Measurements from ENCODE around the gene LY6G5B.

Gene LY6G5B

GRCh38 chr6:31719001-31719400 lies 49.2 kb downstream of the LY6G5B start:
- DNase-seq = no peak

DNA sequence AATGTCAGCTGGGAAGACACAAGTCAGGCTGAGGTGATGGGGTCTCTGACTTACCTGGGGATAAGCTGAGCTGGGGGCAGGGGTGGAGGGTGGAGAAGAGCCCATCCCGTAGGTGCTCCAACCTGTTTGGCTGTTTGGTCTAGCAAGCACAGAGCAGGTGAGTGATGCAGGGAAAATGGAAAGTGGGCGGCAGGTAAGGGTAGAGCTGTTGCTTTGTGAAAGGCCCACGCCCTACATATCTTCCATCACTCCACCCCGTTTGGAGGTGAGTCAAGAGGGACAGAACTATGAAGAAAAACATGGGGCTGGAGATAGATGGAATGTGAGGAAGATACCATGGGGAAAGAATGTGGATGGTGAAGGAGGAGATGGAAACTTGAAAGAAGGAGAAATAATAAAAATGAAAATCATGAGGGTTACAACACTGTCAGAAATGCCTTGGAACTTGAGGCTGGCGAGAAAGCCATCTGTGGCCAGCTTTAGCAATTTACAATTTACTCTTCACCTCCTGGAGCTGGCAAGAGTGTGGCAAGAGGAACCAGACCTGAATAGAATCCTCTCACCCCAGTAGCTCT lies 50.5 kb downstream of the LY6G5B start:
- no peak for DNase-seq

- no peak for DNase-seq
Measured at GRCh38 chr6:31721351-31722020, 51.7 kb downstream of the LY6G5B start, which contains the start of gene LY6G6C. Gene LY6G6C, minus strand, starts transcription at chr6:31721746. Its CDS starts 67 bp downstream, at chr6:31721679.

DNA sequence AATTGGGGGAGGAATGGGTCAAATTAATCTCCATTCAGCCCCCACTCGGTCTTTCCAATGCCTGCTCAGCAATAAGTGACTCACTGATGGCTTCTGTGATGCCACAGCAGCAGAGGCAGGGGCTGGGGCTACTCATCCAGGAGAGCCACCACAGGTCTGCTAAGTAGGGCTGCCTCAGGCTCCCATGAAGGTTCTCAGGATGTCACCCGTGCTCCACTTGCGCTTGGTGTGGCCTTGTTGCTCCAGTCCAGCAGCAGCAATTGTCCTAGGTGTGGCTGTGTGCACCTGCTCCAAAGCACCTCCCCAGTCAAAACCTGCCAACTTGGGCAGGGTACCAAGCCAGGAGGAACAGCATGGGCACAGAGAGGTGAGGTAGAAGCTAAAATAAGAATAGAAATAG lies 52.4 kb downstream of the LY6G5B start:
- DNase-seq = no peak
